CD4-positive, alpha-beta T cell treated with Interleukin-15 for 4 hours (primary cell): ENCODE data around the gene GRK2.
A peak's percentile ranks its signal among the peaks of the same experiment; 100 is the strongest.
"Not testable (repeated sequence)": the region's sequence is repeated elsewhere in the genome, so short reads cannot be mapped to it uniquely, and the experiment has no call there.

Experiments used
- DNase-seq: peaks from one replicate; pipeline ENCODE4 v3.0.0-alpha.2; 2020; ENCODE audit warnings: low spot score

The GRK2 gene

GRCh38 chr11:67266449-67267187 lies at the start of gene GRK2:
TSS of gene GRK2 (plus strand) at chr11:67266473. CDS start at chr11:67266700, 227 bp downstream.
- DNase-seq: no peak

GRCh38 chr11:67227726-67228125 lies 38.5 kb upstream of the GRK2 start:
- DNase-seq: no peak

GRCh38 chr11:67230406-67230805 lies 35.9 kb upstream of the GRK2 start:
- no peak for DNase-seq

- DNase-seq: no peak
Observed at GRCh38 chr11:67230886-67231285, 35.4 kb upstream of the GRK2 start.

- DNase-seq: no peak
Observed at GRCh38 chr11:67233584-67234190, 32.6 kb upstream of the GRK2 start.

- DNase-seq: not testable (repeated sequence)
Observed at GRCh38 chr11:67234571-67234970, 31.7 kb upstream of the GRK2 start.

GRCh38 chr11:67237574-67237973 lies 28.7 kb upstream of the GRK2 start:
- DNase-seq: no peak

GRCh38 chr11:67238894-67239782 lies 27.1 kb upstream of the GRK2 start:
- no peak for DNase-seq

- DNase-seq: peak; percentile 98
Observed at GRCh38 chr11:67239783-67240575, 26.3 kb upstream of the GRK2 start.

GRCh38 chr11:67240576-67241389 lies 25.5 kb upstream of the GRK2 start:
- DNase-seq: peak; percentile 93

- DNase-seq: no peak
Observed at GRCh38 chr11:67242548-67242947, 23.7 kb upstream of the GRK2 start.

- no peak for DNase-seq
Observed at GRCh38 chr11:67243051-67243450, 23.2 kb upstream of the GRK2 start.

GRCh38 chr11:67245046-67245445 lies 21.2 kb upstream of the GRK2 start:
- no peak for DNase-seq

GRCh38 chr11:67247946-67248550 lies 18.2 kb upstream of the GRK2 start:
- no peak for DNase-seq

GRCh38 chr11:67248653-67249052 lies 17.6 kb upstream of the GRK2 start:
- no peak for DNase-seq

- DNase-seq: no peak
Observed at GRCh38 chr11:67250059-67251043, 15.9 kb upstream of the GRK2 start.

- no peak for DNase-seq
Observed at GRCh38 chr11:67251841-67252240, 14.4 kb upstream of the GRK2 start.

- no peak for DNase-seq
Observed at GRCh38 chr11:67252831-67253239, 13.4 kb upstream of the GRK2 start.

GRCh38 chr11:67253872-67254624 lies 12.2 kb upstream of the GRK2 start:
- DNase-seq: no peak
